ENCODE measurements around the gene CES3.
"Not testable (repeated sequence)": the region's sequence is repeated elsewhere in the genome, so short reads cannot be mapped to it uniquely, and the experiment has no call there.

The CES3 gene

DNA sequence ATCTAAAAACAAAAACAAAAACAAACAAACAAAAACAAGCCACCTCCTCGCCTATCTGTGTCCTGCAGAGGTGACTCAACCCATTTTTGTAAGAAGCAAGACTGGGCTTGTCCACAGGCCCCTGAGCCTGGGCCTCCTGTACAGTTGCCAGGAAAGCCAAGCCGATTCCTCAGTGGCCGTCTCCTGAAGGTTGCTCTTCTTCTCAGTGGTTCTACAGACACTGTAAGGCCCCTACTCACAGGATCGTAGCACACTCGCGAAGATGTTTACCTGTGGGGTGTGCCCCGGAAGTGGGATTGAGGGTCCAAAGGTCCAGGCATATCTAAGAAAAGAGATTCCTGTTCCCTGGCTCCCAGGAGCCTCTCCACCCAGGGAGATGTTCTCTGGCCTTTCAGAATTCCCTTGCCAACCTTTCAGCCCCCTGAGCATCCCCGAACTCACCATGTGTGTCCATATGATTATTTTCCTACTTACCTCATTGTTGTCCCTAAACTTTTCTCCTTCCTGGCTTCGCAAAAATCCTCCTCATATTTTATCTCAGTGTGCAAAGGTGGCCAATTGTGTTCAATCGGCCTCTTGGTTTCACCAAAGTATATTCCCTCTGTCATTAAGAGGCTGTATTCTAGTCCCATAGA lies 7.5 kb upstream of the CES3 start:
- H3K36me3 ChIP-seq (ENCODE audit: low read length) = no peaks in the 10 kb centered on the region
- no peaks in the 10 kb centered on the region for H4K20me1 ChIP-seq (ENCODE audit: low read depth, low read length)
- H3K79me2 ChIP-seq (ENCODE audit: insufficient read depth, low read length) = no peaks in the 10 kb centered on the region
- H3K27me3 ChIP-seq (ENCODE audit: low read length) = no peaks in the 10 kb centered on the region
- H3K9me2 ChIP-seq (replicated peaks; ENCODE audit: insufficient read depth, low read length) = no peaks in the 10 kb centered on the region
- H3K27ac ChIP-seq (ENCODE audit: low read depth, low read length) = no peak overlapping the region
- H2AFZ ChIP-seq (ENCODE audit: low read depth, low read length, severe bottlenecking) = no peak overlapping the region
- no peaks in the 10 kb centered on the region for H3K9me3 ChIP-seq (ENCODE audit: insufficient read depth, low read length)
- H3K4me2 ChIP-seq (ENCODE audit: low read depth, low read length, poor library complexity, severe bottlenecking) = no peak overlapping the region
- H3F3A ChIP-seq (ENCODE audit: insufficient read depth) = no peaks in the 10 kb centered on the region
- TF ChIP-seq EZH2phosphoT487 (conservative IDR thresholded peaks at IDR 0.05; ENCODE audit: low read length) = no peak
- TF ChIP-seq, protein P1, sequence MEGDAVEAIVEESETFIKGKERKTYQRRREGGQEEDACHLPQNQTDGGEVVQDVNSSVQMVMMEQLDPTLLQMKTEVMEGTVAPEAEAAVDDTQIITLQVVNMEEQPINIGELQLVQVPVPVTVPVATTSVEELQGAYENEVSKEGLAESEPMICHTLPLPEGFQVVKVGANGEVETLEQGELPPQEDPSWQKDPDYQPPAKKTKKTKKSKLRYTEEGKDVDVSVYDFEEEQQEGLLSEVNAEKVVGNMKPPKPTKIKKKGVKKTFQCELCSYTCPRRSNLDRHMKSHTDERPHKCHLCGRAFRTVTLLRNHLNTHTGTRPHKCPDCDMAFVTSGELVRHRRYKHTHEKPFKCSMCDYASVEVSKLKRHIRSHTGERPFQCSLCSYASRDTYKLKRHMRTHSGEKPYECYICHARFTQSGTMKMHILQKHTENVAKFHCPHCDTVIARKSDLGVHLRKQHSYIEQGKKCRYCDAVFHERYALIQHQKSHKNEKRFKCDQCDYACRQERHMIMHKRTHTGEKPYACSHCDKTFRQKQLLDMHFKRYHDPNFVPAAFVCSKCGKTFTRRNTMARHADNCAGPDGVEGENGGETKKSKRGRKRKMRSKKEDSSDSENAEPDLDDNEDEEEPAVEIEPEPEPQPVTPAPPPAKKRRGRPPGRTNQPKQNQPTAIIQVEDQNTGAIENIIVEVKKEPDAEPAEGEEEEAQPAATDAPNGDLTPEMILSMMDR (IDR thresholded peaks at IDR 0.05; ENCODE audit: insufficient read depth, low read length, poor library complexity, severe bottlenecking) = no peak
- no peak overlapping the region for H3K4me3 ChIP-seq (ENCODE audit: insufficient read depth, low read length, poor library complexity, severe bottlenecking)
- no peak overlapping the region for H3K9ac ChIP-seq (ENCODE audit: low read length)

DNA sequence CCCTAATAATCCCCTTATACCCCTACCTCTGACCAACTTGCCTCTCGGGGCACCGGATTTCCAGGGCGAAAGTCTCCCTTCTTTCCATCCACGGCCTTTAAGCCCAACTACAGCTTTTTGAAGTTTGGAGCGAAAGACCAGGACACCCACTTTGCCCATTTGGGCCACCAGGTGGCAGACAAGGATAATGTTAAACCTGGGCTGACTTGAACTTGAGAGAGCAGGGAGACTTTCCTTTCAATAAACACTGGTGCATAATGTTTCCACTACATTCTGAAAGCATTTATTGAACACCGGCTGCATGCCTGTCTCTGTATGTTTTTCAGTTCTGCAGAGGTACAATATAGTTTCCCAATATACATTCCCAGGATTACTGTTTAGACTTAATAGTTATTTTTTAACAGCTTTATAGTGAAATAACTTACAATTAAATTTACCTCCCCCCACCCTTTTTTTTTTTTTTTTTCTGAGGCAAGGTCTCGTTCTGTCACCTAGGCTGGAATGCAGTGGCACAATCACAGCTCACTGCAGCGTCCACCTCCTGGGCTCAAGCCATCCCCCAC lies 6.9 kb upstream of the CES3 start:
- H2AFZ ChIP-seq (ENCODE audit: low read depth, low read length, severe bottlenecking) = no peak overlapping the region
- no peak overlapping the region for H3K27ac ChIP-seq (ENCODE audit: low read depth, low read length)
- H3K79me2 ChIP-seq (ENCODE audit: insufficient read depth, low read length) = no peaks in the 10 kb centered on the region
- H3F3A ChIP-seq (ENCODE audit: insufficient read depth) = no peaks in the 10 kb centered on the region
- no peak overlapping the region for H3K4me2 ChIP-seq (ENCODE audit: low read depth, low read length, poor library complexity, severe bottlenecking)
- H4K20me1 ChIP-seq (ENCODE audit: low read depth, low read length) = no peaks in the 10 kb centered on the region
- no peak overlapping the region for H3K9ac ChIP-seq (ENCODE audit: low read length)
- H3K9me2 ChIP-seq (replicated peaks; ENCODE audit: insufficient read depth, low read length) = no peaks in the 10 kb centered on the region
- no peaks in the 10 kb centered on the region for H3K36me3 ChIP-seq (ENCODE audit: low read length)
- no peak overlapping the region for H3K4me3 ChIP-seq (ENCODE audit: insufficient read depth, low read length, poor library complexity, severe bottlenecking)
- TF ChIP-seq EZH2phosphoT487 (conservative IDR thresholded peaks at IDR 0.05; ENCODE audit: low read length) = no peak
- TF ChIP-seq, protein P1 (IDR thresholded peaks at IDR 0.05; ENCODE audit: insufficient read depth, low read length, poor library complexity, severe bottlenecking) = peak; percentile 83
- no peaks in the 10 kb centered on the region for H3K9me3 ChIP-seq (ENCODE audit: insufficient read depth, low read length)
- no peaks in the 10 kb centered on the region for H3K27me3 ChIP-seq (ENCODE audit: low read length)

DNA sequence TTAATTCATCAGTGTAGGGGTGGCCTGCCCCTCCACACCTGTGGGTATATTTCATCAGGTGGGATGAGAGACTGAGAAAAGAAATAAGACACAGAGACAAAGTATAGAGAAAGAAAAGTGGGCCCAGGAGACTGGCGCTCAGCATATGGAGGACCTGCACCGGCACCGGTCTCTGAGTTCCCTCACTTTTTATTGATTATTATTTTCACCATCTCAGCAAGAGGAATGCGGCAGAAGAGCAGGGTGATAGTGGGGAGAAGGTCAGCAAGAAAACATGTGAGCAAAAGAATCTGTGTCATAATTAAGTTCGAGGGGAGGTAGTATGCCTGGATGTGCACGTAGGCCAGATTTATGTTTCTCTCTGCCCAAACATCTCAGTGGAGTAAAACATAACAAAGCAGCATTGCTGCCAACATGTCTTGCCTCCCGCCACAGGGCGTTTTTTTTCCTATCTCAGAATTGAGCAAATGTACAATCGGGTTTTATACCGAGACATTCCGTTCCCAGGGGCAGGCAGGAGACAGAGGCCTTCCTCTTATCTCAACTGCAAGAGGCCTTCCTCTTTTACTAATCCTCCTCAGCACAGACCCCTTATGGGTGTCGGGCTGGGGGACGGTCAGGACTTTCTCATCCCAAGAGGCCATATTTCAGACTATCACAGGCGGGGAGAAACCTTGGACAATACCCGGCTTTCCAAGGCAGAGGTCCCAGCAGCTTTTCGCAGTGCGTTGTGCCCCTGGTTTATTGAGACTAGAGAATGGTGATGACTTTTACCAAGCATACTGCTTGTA lies 5.5 kb upstream of the CES3 start:
- not testable (repeated sequence) for H3K36me3 ChIP-seq (ENCODE audit: low read length); H3K4me3 ChIP-seq (ENCODE audit: insufficient read depth, low read length, poor library complexity, severe bottlenecking); H3K27me3 ChIP-seq (ENCODE audit: low read length); H4K20me1 ChIP-seq (ENCODE audit: low read depth, low read length); H3K9me3 ChIP-seq (ENCODE audit: insufficient read depth, low read length); H3K27ac ChIP-seq (ENCODE audit: low read depth, low read length); H3K9ac ChIP-seq (ENCODE audit: low read length); H3K4me2 ChIP-seq (ENCODE audit: low read depth, low read length, poor library complexity, severe bottlenecking); H2AFZ ChIP-seq (ENCODE audit: low read depth, low read length, severe bottlenecking); H3F3A ChIP-seq (ENCODE audit: insufficient read depth); H3K79me2 ChIP-seq (ENCODE audit: insufficient read depth, low read length); H3K9me2 ChIP-seq (replicated peaks; ENCODE audit: insufficient read depth, low read length)

DNA sequence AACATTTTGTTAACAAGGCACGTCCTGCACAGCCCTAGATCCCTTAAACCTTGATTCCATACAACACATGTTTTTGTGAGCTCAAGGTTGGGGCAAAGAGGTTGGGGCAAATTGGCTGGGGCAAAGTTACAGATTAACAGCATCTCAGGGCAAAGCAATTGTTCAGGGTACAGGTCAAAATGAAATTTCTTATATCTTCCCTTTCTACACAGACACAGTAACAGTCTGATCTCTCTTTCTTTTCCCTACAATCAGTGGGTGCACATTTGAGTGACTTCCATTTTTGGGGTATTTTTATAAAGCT lies 5.0 kb upstream of the CES3 start:
- H2AFZ ChIP-seq (ENCODE audit: low read depth, low read length, severe bottlenecking); H3K9me3 ChIP-seq (ENCODE audit: insufficient read depth, low read length); H3K9me2 ChIP-seq (replicated peaks; ENCODE audit: insufficient read depth, low read length); H3K79me2 ChIP-seq (ENCODE audit: insufficient read depth, low read length); H4K20me1 ChIP-seq (ENCODE audit: low read depth, low read length); H3K4me3 ChIP-seq (ENCODE audit: insufficient read depth, low read length, poor library complexity, severe bottlenecking); H3K27me3 ChIP-seq (ENCODE audit: low read length); H3F3A ChIP-seq (ENCODE audit: insufficient read depth); H3K9ac ChIP-seq (ENCODE audit: low read length); H3K4me2 ChIP-seq (ENCODE audit: low read depth, low read length, poor library complexity, severe bottlenecking); H3K36me3 ChIP-seq (ENCODE audit: low read length); H3K27ac ChIP-seq (ENCODE audit: low read depth, low read length): not testable (repeated sequence)
